ENCODE data around the gene KRTAP21-3.
"Not testable (repeated sequence)": the region's sequence is repeated elsewhere in the genome, so short reads cannot be mapped to it uniquely, and the experiment has no call there.

KRTAP21-3 gene

GRCh38 chr21:30718239-30718909 is at the start of gene KRTAP21-3:
KRTAP21-3 (minus strand) TSS chr21:30718777; CDS start chr21:30718759, 18 bp downstream.
- no peak for DNase-seq (ENCODE audit: low spot score)

- no peak for DNase-seq (ENCODE audit: low spot score)
Measured at GRCh38 chr21:30760776-30761175, 42.2 kb upstream of the KRTAP21-3 start.

- no peak for DNase-seq (ENCODE audit: low spot score)
Measured at GRCh38 chr21:30758306-30758705, 39.7 kb upstream of the KRTAP21-3 start.

- not testable (repeated sequence) for DNase-seq (ENCODE audit: low spot score)
Measured at GRCh38 chr21:30755328-30755727, 36.8 kb upstream of the KRTAP21-3 start, which contains the start of gene KRTAP21-1. KRTAP21-1 (minus strand) TSS chr21:30755428; CDS start chr21:30755378, 50 bp downstream.

GRCh38 chr21:30747159-30747558 is 28.6 kb upstream of the KRTAP21-3 start, which contains the start of gene KRTAP21-2:
KRTAP21-2 (minus strand) TSS chr21:30747259; CDS start chr21:30747202, 57 bp downstream.
- no peak for DNase-seq (ENCODE audit: low spot score)

GRCh38 chr21:30740462-30740861 is 21.9 kb upstream of the KRTAP21-3 start:
- DNase-seq (ENCODE audit: low spot score), result no peak

GRCh38 chr21:30733026-30733425 is 14.4 kb upstream of the KRTAP21-3 start:
- no peak for DNase-seq (ENCODE audit: low spot score)

GRCh38 chr21:30726726-30727125 is 8.1 kb upstream of the KRTAP21-3 start:
- DNase-seq (ENCODE audit: low spot score), result no peak

GRCh38 chr21:30719401-30719800 is 824 bp upstream of the KRTAP21-3 start:
- DNase-seq (ENCODE audit: low spot score), result no peak

GRCh38 chr21:30717105-30717504 is 1.5 kb downstream of the KRTAP21-3 start:
- no peak for DNase-seq (ENCODE audit: low spot score)

- DNase-seq (ENCODE audit: low spot score), result no peak
Measured at GRCh38 chr21:30714946-30715345, 3.6 kb downstream of the KRTAP21-3 start.

- DNase-seq (ENCODE audit: low spot score), result no peak
Measured at GRCh38 chr21:30714456-30714855, 4.1 kb downstream of the KRTAP21-3 start.

- DNase-seq (ENCODE audit: low spot score), result no peak
Measured at GRCh38 chr21:30713766-30714165, 4.8 kb downstream of the KRTAP21-3 start.

GRCh38 chr21:30710499-30710898 is 8.1 kb downstream of the KRTAP21-3 start:
- DNase-seq (ENCODE audit: low spot score), result no peak

GRCh38 chr21:30707409-30707808 is 11.2 kb downstream of the KRTAP21-3 start:
- DNase-seq (ENCODE audit: low spot score), result no peak

GRCh38 chr21:30695956-30696355 is 22.6 kb downstream of the KRTAP21-3 start:
- no peak for DNase-seq (ENCODE audit: low spot score)

GRCh38 chr21:30689822-30690221 is 28.8 kb downstream of the KRTAP21-3 start:
- no peak for DNase-seq (ENCODE audit: low spot score)

- DNase-seq (ENCODE audit: low spot score), result no peak
Measured at GRCh38 chr21:30684506-30684905, 34.1 kb downstream of the KRTAP21-3 start.

GRCh38 chr21:30680586-30680985 is 38.0 kb downstream of the KRTAP21-3 start:
- DNase-seq (ENCODE audit: low spot score), result no peak

- no peak for DNase-seq (ENCODE audit: low spot score)
Measured at GRCh38 chr21:30676737-30677136, 41.8 kb downstream of the KRTAP21-3 start.

- DNase-seq (ENCODE audit: low spot score), result no peak
Measured at GRCh38 chr21:30674312-30674711, 44.3 kb downstream of the KRTAP21-3 start.

GRCh38 chr21:30672985-30673650 is 45.5 kb downstream of the KRTAP21-3 start:
- DNase-seq (ENCODE audit: low spot score), result no peak

GRCh38 chr21:30668776-30669175 is 49.8 kb downstream of the KRTAP21-3 start:
- no peak for DNase-seq (ENCODE audit: low spot score)
